GM10847 (cell line): ENCODE data around the gene IREB2.

Source experiments
- POLR2A ChIP-seq: IDR thresholded peaks from 2 replicates; pipeline ENCODE4 v1.6.1; 2011; ENCODE audit not compliant: insufficient read length; ENCODE audit errors: extremely low read depth

The IREB2 gene

DNA sequence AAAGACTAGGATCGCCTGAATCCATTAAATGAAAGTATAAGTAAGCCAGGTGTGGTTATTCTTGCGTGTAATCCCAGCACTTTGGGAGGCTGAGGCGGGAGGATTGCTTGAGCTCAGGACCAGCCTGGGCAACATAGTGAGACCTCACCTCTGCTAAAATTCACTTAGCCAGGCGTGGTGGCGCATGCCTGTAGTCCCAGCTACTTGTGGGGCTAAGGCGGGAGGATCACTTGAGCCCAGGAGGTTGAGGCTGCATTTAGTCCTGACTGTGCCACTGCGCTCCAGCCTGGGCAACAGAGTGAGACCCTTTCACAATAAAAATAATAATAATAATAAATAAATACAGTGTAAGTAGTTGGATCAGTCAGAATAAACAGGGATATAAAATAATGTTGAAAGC is 43.9 kb downstream of the IREB2 start:
- no peak for TF ChIP-seq POLR2A

- no peak for TF ChIP-seq POLR2A
Measured at GRCh38 chr15:78492872-78493271, 54.9 kb downstream of the IREB2 start.

- no peak for TF ChIP-seq POLR2A
Measured at GRCh38 chr15:78501857-78502256, 63.8 kb downstream of the IREB2 start.

DNA sequence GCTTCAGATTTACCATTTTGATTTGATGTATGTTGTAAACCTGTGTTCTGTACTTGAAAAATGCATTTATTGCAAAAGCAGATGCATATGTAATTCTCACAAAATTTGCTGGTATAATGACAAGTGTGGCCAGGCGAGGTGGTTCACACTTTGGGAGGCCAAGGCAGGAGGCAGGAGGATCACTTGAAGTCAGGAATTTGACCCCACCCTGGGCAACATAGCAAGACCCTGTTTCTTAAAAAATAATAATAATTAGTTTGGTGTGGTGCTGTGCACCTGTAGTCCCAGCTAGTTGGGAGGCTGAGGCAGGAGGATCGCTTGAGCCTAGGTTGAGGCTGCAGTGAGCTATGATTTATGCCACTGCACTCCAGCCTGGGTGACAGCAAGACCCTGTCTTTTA is 64.6 kb downstream of the IREB2 start:
- no peak for TF ChIP-seq POLR2A

DNA sequence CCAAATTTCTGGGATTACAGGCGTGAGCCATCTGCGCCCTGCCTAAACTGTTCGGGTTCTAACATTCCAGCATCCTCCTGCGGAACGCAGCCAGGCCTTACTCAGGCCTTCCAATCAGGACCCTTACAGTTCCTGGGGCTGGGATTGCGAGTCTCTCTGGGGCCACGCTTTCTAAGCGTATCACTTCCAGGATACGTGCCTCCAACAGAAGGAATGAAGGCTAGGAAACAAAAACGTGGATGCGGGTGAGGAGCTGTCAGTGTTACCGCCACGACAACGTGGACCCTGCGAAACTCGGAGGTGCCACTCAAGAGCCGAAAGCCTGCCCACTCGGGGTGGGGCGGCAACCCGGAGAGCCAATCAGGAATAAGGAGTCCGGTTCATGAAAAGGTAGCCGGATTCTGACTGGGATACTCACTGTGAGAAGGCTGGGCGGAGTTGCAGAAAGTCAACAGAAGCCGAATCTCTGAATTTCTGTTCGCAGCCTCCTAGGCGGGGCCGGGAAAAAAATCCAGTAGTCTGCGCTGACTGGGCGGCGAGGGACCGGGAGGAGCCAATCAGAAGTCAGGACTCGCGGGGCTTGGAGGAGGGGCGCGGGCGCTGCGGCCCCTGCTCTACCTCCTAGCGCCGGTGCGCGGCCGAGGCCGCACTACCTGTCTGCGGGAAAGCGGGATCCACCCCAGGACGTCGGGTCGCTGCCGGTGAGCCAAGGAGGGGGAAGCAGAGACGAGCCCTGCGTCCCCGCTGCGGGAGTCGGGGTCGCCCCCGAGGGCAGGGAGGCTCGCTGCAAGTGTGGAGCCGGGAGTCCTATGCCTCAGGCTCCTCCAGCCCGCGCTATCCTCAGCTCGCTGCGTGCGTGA is 69.2 kb downstream of the IREB2 start, which contains the start of gene HYKK:
Gene HYKK, plus strand, starts transcription at position 607 of the 860 bp plus-strand sequence. CDS start 5,512 bp downstream, outside the sequence.
- no peak for TF ChIP-seq POLR2A

- TF ChIP-seq POLR2A, result no peak
Measured at GRCh38 chr15:78507831-78508160, 69.8 kb downstream of the IREB2 start.

DNA sequence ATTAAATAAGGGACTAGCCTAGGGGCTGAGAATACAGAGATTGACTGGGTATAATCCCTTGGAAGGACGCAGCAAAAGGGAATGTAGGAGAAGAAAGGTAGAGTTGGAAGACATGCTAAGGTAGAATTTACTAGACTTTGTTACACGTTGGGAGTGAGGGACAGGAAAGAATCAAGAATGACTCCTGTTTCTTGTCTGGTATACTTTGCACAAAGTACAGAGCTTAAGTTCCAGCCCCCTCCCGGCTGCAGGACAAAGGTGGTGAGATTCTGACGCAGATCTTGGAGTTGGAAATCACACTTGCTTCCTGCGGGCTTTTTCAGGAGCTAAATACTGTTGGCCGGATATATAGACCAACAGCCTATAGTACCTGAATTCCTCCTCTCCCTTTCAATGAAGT is 70.3 kb downstream of the IREB2 start:
- TF ChIP-seq POLR2A, result no peak

DNA sequence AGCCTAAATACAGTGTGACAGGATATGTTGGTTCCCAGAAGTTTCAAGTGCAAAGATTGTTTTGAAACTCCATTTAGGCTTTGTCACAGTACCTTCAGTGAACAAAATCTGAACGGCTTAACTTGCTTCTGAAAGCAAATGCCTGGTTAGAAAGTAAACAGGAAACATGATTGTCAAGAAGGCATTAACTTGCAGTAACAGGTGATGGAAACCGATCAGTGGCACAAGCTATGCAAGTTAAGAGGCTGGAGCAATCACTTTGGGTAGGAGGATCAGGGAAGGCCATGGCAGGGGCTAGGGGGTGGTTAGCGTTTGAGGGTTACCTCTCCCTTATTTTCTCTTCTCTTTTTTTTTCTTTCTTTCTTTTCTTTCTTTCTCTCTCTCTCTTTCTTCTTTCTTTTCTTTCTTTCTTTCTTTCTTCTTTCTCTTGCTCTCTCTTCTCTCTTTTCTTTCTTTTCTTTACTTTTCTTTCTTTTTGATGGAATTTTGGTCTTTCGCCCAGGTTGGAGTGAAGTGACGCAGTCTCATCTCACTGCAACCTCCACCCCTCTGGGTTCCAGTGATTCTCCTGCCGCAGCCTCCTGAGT is 71.8 kb downstream of the IREB2 start:
- TF ChIP-seq POLR2A, result no peak

GRCh38 chr15:78524230-78524629 is 86.2 kb downstream of the IREB2 start:
- no peak for TF ChIP-seq POLR2A

DNA sequence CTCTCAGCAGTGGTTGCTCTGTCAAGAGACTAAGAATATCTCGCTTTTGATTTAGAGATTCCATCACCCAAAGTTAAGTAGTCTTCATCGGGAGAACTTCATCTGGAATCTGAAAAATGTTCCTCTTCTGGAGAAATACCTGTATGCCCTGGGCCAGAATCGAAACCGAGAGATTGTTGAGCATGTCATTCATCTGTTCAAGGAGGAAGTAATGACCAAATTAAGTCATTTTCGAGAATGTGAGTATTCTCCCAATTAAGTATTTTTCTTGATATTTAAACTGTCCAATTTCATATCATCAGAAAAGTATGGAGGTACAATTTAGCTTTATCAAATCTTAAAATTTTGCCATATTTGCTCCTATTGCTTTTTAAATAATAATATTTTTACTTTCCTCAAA is 89.3 kb downstream of the IREB2 start:
- no peak for TF ChIP-seq POLR2A

DNA sequence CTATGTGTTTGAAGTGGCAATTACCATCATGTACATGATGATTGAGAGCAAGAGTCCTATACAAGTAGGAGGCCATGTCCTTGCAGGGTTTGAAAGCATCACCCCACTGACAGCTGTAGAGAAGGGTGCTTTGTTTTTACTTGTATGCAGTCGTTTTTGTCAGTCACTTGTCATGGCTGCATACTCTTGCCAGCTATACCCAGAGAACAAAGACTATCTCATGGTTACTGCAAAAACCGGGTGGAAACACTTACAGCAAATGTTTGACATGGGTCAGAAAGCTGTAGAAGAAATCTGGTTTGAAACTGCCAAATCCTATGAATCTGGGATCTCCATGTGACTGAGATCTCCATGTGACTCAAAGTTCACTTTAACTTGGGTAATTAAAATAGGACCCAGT is 95.3 kb downstream of the IREB2 start:
- no peak for TF ChIP-seq POLR2A

GRCh38 chr15:78536134-78536533 is 98.1 kb downstream of the IREB2 start:
- no peak for TF ChIP-seq POLR2A

GRCh38 chr15:78537266-78537905 is 99.4 kb downstream of the IREB2 start:
- TF ChIP-seq POLR2A, result no peak

DNA sequence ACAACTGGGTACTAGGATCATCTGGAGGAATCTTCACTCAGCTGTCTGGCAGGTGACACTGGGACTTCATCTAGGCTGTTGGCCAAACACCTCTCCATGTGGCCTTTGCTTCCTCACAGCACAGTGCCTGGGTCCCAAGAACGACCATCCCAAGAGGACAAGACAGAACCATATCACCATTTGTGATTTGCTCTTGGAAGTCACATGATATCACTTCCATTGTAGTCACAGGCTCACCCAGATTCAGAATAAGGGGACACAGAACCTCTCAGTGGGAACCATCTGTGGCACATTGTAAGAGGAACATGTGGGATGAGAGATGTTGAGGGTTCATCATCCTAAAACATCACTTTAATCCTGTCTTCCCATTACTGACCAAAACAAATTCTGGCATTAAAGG is 100.3 kb downstream of the IREB2 start:
- no peak for TF ChIP-seq POLR2A

DNA sequence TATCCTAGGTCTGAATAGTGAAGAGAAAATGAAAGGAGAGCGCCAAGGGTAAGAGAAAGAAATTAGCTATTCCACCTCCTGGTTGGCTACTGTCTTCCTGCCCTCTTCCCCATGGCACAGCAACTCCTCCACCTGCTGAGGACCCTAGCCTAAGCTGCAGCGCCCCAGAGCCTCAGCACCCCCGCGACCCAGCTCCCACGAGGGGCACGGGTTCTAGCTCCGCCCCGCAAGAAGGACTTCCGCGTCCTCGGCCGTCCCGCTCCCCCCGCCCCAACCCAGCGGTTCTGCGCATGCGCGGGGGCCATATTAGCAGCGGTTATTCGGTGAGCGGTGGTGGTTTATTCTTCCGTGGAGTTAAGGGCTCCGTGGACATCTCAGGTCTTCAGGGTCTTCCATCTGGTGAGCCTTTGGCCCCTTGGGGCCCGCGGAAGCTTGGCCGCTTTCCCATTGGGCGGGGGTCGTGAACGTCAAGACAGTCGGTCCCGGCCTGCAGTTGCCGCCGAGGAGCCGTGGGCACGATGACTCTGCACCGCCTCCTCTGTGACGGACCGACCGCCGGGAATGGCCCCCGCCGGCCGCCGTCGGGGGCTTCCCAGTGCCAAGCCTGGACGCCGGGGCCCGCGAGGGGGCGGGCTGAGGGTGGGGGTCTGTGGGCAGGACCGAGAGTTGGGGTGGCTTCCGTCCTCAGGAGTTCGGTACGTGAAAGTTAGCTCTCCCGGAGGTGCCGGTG is 102.3 kb downstream of the IREB2 start, which contains the start of gene PSMA4:
Gene PSMA4, plus strand, starts transcription at position 304 of the 730 bp plus-strand sequence. CDS start 1,484 bp downstream, outside the sequence.
- peak; percentile 93 for TF ChIP-seq POLR2A
